Stimulated activated CD4-positive, alpha-beta T cell treated with anti-CD3 and anti-CD28 coated beads, Interleukin-15, amount 100 ng/mL, for 24 hours (primary cell): ENCODE data around the gene HDX.
"Not testable (repeated sequence)": the region's sequence is repeated elsewhere in the genome, so short reads cannot be mapped to it uniquely, and the experiment has no call there.

ENCODE experiments used
- DNase-seq: peaks from one replicate; pipeline ENCODE4 v3.0.0-alpha.2; 2020

The HDX gene, protein sequence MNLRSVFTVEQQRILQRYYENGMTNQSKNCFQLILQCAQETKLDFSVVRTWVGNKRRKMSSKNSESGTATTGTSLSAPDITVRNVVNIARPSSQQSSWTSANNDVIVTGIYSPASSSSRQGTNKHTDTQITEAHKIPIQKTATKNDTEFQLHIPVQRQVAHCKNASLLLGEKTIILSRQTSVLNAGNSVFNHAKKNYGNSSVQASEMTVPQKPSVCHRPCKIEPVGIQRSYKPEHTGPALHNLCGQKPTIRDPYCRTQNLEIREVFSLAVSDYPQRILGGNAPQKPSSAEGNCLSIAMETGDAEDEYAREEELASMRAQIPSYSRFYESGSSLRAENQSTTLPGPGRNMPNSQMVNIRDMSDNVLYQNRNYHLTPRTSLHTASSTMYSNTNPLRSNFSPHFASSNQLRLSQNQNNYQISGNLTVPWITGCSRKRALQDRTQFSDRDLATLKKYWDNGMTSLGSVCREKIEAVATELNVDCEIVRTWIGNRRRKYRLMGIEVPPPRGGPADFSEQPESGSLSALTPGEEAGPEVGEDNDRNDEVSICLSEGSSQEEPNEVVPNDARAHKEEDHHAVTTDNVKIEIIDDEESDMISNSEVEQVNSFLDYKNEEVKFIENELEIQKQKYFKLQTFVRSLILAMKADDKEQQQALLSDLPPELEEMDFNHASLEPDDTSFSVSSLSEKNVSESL

GRCh38 chrX:84501798-84502628 lies at the start of gene HDX:
HDX (minus strand) TSS chrX:84502453; CDS start chrX:84475397, 27,056 bp downstream.
- DNase-seq: peak; percentile 76

DNA sequence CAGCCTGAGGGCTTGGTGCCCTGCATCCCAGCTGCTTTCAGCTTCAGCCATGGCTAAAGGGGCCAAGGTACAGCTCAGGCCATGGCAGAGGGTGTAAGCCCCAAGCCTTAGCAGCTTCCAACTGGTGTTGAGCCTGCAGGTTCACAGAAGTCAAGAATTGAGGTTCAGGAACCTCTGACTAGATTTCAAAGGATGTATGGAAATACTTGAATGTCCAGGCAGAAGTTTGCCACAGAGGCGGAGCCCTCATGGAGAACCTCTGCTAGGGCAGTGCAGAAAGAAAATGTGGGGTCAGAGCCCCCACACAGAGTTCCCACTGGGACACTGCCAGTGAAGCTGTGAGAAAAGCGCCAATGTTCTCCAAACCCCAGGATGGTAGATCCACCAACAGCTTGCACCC lies 39.1 kb upstream of the HDX start:
- not testable (repeated sequence) for DNase-seq

GRCh38 chrX:84537627-84538026 lies 35.4 kb upstream of the HDX start:
- not testable (repeated sequence) for DNase-seq

GRCh38 chrX:84488426-84488825 lies 13.8 kb downstream of the HDX start:
- no peak for DNase-seq

- no peak for DNase-seq
Observed at GRCh38 chrX:84487365-84488353, 14.6 kb downstream of the HDX start.

DNA sequence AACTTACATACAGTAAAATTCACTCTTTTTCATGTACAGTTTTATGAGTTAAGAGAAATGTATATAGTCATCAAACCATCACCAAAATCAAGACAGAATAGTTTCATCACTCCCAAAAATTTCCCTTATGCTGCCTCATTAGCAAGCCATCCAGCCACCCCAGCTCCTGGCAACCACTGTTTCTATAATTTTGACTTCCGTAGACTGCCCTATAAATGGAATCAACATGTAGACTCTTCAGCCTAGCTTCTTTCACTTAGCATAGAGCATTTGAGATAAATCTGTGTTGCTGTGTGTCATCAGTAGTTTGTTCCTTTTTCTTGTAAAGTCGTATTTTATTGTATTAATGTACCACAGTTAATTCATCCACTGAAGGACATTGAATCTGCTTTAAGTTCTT lies 23.2 kb downstream of the HDX start:
- DNase-seq: no peak

DNA sequence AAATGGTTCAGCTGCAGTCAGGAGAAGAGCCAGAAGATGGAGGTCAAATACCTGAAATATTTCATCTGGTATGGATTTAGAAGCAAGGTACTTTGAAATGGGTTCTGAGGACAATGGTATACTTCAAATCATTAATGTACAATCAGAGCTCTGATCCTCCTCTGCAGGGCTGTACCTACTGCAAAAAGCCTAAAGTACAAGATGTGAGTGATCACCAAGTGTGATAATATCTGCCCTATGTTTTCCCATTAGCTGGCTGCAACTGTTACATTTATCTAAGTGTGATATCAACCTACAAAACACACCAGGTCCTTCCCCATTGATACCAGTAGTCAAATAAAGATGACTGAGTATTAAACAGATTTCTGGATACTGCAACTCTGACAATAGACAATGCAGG lies 25.1 kb downstream of the HDX start:
- no peak for DNase-seq

DNA sequence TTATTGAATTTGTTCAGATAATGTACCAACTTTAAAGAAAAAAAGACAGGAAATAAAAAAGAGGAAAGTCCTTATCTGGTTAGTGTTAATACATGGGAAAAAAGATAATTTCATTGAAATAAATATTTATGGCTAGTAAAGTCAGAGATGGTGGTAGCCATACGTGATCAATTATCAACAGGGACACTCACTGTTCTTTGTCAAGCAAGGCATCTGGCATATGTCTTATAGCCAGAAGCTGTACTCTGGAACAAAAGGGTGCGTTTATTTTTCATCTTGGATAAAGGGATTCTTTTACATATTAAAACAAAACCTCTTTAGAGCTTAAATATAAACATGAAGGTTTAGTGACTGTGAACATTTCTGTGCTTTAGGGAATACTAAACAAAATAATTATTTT lies 26.7 kb downstream of the HDX start:
- DNase-seq: no peak

DNA sequence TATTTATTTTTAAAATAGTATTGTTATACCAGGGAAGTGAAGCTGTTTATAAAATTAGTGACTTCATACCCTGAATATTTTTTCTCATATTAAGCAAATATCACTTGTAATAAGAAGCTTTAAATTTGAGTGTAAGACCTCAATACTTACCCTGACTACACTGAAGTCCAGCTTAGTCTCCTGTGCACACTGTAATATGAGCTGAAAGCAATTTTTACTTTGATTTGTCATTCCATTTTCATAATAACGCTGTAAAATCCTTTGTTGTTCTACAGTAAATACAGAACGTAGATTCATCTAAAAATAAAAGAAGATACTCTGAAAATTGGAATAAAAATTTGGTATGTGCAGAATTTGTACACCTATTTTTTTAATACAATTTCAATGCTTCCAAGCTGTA lies 27.2 kb downstream of the HDX start:
- no peak for DNase-seq

- DNase-seq: no peak
Observed at GRCh38 chrX:84469226-84469625, 33.0 kb downstream of the HDX start.

DNA sequence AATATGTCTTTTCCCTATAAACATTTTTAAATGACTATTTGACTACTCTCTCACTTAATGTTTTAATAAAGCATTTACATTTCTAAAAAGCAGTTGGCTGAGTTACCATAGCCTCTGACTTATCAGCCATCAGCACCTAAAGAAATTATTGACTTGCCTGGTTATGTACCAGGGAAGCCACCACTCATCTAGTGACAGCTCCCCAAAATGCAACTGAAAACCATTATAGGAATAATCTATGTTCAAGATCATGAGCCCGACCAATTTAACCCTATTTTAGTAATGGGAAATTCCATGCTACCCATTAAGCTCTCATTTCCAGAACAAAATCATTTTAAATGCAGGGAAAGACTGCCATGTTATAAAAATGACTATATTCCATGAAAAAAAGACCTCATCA lies 34.4 kb downstream of the HDX start:
- no peak for DNase-seq

- DNase-seq: no peak
Observed at GRCh38 chrX:84453351-84454246, 48.7 kb downstream of the HDX start.

DNA sequence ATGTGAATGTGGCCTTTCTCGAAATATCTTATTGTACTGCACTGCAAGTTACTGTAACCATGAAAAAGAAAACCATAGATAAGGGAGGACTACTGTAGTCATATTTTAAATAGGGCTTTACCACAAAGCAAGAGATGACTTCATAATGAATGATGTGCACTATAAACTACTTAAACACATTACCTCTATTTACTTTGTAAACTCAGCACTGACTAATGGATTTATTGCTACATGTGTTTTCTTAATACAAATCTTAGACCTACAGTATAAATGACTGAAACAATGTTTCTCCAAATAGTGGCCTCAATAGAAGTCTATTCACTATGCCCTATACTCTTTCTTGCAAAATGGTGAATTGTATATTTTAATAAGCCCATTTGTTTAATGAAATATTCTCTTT lies 61.1 kb downstream of the HDX start:
- no peak for DNase-seq

- no peak for DNase-seq
Observed at GRCh38 chrX:84415140-84415539, 87.1 kb downstream of the HDX start.

DNA sequence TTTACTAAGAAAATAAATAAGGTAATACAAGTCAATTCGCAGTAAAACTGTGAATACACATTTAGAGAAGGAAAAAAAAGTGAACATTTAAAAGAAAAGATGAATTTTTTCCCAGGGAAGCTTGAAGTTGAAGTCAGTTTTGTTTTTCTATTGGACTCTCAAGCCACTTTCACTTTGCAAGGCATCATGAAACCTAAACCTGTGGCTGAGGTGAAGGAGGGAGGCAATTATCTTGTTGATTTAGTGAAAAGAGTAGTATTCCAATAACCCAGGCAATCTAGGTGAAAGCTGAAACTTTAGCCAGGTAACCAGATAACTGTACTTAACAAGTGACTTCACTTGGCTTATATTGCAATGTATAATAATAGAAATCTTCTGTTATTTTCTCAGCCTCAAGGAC lies 138.6 kb downstream of the HDX start:
- DNase-seq: no peak

DNA sequence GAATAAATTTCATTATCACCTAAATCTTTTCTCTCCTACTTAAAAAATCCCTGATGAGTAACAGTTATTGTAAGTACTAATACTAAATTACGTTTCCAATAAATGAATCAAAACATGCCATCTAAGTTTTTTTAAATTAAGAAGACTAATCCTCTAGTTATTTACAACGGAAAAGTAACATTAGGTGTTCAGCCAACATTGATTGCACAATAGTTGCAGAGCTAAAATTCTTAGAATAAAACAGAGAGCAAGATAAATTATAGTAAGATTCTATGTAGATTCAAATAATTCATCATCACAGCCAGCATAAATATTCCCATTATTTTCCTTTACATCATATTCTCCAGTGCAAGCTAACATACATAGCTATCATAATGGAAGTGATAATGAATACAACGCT lies 139.2 kb downstream of the HDX start:
- no peak for DNase-seq

DNA sequence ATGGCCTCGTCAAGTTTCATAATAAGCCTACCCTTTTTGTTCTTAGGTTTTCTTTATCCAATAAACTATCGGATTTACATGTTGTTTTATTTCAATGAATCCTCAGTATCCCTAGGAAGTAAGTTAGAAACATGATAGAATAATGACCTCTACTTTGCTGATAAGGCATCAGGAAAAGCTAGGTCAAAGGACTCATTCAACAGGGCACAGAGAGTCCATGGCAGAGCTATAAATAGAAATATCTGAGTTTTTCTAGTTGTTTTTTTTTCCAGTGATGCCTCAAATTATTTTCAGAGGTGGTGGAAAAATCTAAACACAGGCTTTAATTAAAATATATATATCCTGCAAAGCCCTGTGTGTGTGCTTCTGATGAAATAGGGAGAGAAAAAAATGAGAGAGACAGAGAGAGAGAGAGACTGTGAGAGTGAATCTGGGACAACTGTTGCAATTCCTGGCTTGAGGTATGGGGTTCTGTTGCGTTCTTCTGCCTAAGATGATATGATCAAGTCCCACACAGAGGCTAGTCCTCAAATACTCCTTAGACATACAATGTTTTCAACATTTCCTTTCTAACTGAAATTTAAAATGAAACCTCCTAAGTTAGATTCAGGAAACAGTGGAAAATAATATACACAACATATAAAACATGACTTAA lies 139.9 kb downstream of the HDX start:
- no peak for DNase-seq

GRCh38 chrX:84358271-84358670 lies 144.0 kb downstream of the HDX start:
- DNase-seq: no peak

- no peak for DNase-seq
Observed at GRCh38 chrX:84357296-84357695, 145.0 kb downstream of the HDX start.

- no peak for DNase-seq
Observed at GRCh38 chrX:84340968-84341367, 161.3 kb downstream of the HDX start.
